Activated CD4-positive, alpha-beta T cell treated with anti-CD3 and anti-CD28 coated beads, Interleukin-2, amount 50 U/mL, for 4 hours (primary cell): Measurements from ENCODE around the gene DGAT2.

Source experiments
- DNase-seq, 2 experiments: peaks; one replicate each; pipeline ENCODE4 v3.0.0-alpha.2; 2020

The DGAT2 gene

GRCh38 chr11:75781831-75782230, 13.3 kb downstream of the DGAT2 start:
- DNase-seq: no peak

- no peak for DNase-seq
Observed at GRCh38 chr11:75782540-75783263, 14.1 kb downstream of the DGAT2 start.

GRCh38 chr11:75783416-75784084, 15.0 kb downstream of the DGAT2 start:
- no peak for DNase-seq

GRCh38 chr11:75784085-75784478, 15.5 kb downstream of the DGAT2 start:
- no peak for DNase-seq

GRCh38 chr11:75784506-75784905, 15.9 kb downstream of the DGAT2 start:
- DNase-seq: no peak

GRCh38 chr11:75785187-75785586, 16.6 kb downstream of the DGAT2 start:
- no peak for DNase-seq

- DNase-seq: no peak
Observed at GRCh38 chr11:75786101-75786736, 17.6 kb downstream of the DGAT2 start.

- no peak for DNase-seq
Observed at GRCh38 chr11:75789521-75789920, 20.9 kb downstream of the DGAT2 start.

- no peak for DNase-seq
Observed at GRCh38 chr11:75790986-75791385, 22.4 kb downstream of the DGAT2 start.

GRCh38 chr11:75792127-75792731, 23.7 kb downstream of the DGAT2 start:
- DNase-seq: no peak

- DNase-seq: no peak
Observed at GRCh38 chr11:75792997-75793800, 24.6 kb downstream of the DGAT2 start.

- no peak for DNase-seq
Observed at GRCh38 chr11:75793966-75794365, 25.4 kb downstream of the DGAT2 start.

- DNase-seq: no peak
Observed at GRCh38 chr11:75795276-75796090, 26.9 kb downstream of the DGAT2 start.

GRCh38 chr11:75796091-75796435, 27.5 kb downstream of the DGAT2 start:
- DNase-seq: no peak

GRCh38 chr11:75797116-75797515, 28.5 kb downstream of the DGAT2 start:
- DNase-seq: no peak

- no peak for DNase-seq
Observed at GRCh38 chr11:75797792-75798191, 29.2 kb downstream of the DGAT2 start.

- DNase-seq: no peak
Observed at GRCh38 chr11:75800136-75800675, 31.6 kb downstream of the DGAT2 start.

GRCh38 chr11:75800728-75801361, 32.3 kb downstream of the DGAT2 start:
- no peak for DNase-seq

- DNase-seq: no peak
Observed at GRCh38 chr11:75801362-75802020, 32.9 kb downstream of the DGAT2 start.

GRCh38 chr11:75802021-75802912, 33.7 kb downstream of the DGAT2 start:
- no peak for DNase-seq
